B cell (primary cell): ENCODE data around the gene LRRC36. TPM values are rescaled to one million over a fixed set of nuclear protein-coding genes. Genes with fewer than 3 reads are reported as not detected.

Source experiments
- ATAC-seq: fragments of 200-7000 bp; cut with Tn5 transposase; one replicate; pipeline ENCODE4 v1.10.0; 2021; ENCODE audit warnings: low read depth, mild to moderate bottlenecking, moderate number of reproducible peaks, moderate library complexity
- CTCF ChIA-PET: fragments of 350-600 bp; sonication (Branson Sonifier 250); formaldehyde crosslinking; loops from one replicate; lab custom pipeline; 2021; ENCODE audit warnings: antibody characterized with exemption, inconsistent platforms; lab: Charles Lee
- POLR2A ChIA-PET: fragments of 350-600 bp; sonication (Branson Sonifier 250); formaldehyde crosslinking; loops from one replicate; lab custom pipeline; 2021; ENCODE audit warnings: antibody characterized with exemption; lab: Charles Lee
- DNase-seq: peaks from one replicate; pipeline ENCODE4 v3.0.0; 2013
- H2AFZ ChIP-seq: 2 replicates; pipeline ENCODE4 v1.6.1; 2012; ENCODE audit warnings: mild to moderate bottlenecking, low read depth, low read length; ENCODE audit not compliant: insufficient read depth, poor library complexity, severe bottlenecking
- H3K27ac ChIP-seq, 2 donors: 1 replicate in 1 of 2; 2 replicates in 1 of 2; pipeline ENCODE4 v1.5.1; 2012 to 2013; ENCODE audit warnings: low read length in 2 of 2, mild to moderate bottlenecking in 2 of 2, moderate library complexity in 1 of 2
- H3K27me3 ChIP-seq, 4 experiments: fragments of 200-600 bp in 1 of 4; sonication (generic) in 1 of 4; replicated peaks in 1 of 4; 1 replicate in 2 of 4; 2 replicates in 2 of 4; pipeline versions ENCODE4 v1.6.1 to v1.7.0; 2013 to 2016; ENCODE audit warnings: low read length in 3 of 4, mild to moderate bottlenecking in 2 of 4, mixed read lengths in 1 of 4, moderate library complexity in 1 of 4; ENCODE audit not compliant: insufficient read depth in 4 of 4, control insufficient read depth in 3 of 4; ENCODE audit errors: control extremely low read depth in 1 of 4
- H3K36me3 ChIP-seq, 2 experiments: replicated peaks in 1 of 2; 1 replicate in 1 of 2; 2 replicates in 1 of 2; pipeline versions ENCODE4 v1.6.1 to v1.7.1; 2013; ENCODE audit warnings: low read length in 1 of 2; ENCODE audit not compliant: insufficient read depth in 2 of 2, control insufficient read depth in 1 of 2; ENCODE audit errors: control extremely low read depth in 1 of 2, extremely low read depth in 1 of 2
- H3K4me1 ChIP-seq, 2 donors: fragments of 200-600 bp in 1 of 2; sonication (generic) in 1 of 2; 1 replicate in 1 of 2; 2 replicates in 1 of 2; pipeline versions ENCODE4 v1.5.1 to v1.6.1; 2013 to 2017; ENCODE audit warnings: low read length in 2 of 2; ENCODE audit not compliant: control insufficient read depth in 2 of 2, insufficient read depth in 2 of 2
- H3K4me2 ChIP-seq: replicated peaks from 2 replicates; pipeline ENCODE3; 2012; ENCODE audit warnings: mild to moderate bottlenecking, low read depth, low read length; ENCODE audit not compliant: poor library complexity, severe bottlenecking
- H3K4me3 ChIP-seq, 5 experiments: fragments of 200-600 bp in 1 of 5; sonication (generic) in 1 of 5; 1 replicate in 3 of 5; 2 replicates in 2 of 5; pipeline versions ENCODE4 v1.5.1 to v1.7.0; 2011 to 2016; ENCODE audit warnings: low read length in 4 of 5, mild to moderate bottlenecking in 4 of 5, low read depth in 2 of 5, control low read depth in 1 of 5, moderate library complexity in 1 of 5; ENCODE audit not compliant: insufficient read depth in 1 of 5; ENCODE audit errors: control extremely low read depth in 1 of 5, extremely low read depth in 1 of 5
- H3K79me2 ChIP-seq: fragments of 200-600 bp; sonication (generic); one replicate; pipeline ENCODE4 v1.6.0; 2016; ENCODE audit warnings: low read length; ENCODE audit not compliant: control insufficient read depth, insufficient read depth
- H3K9ac ChIP-seq: fragments of 200-600 bp; sonication (generic); 2 replicates; pipeline ENCODE4 v1.6.1; 2017; ENCODE audit warnings: mild to moderate bottlenecking, low read length, moderate library complexity
- H3K9me3 ChIP-seq, 3 donors: one replicate each; pipeline versions ENCODE4 v1.6.1 to v1.7.1; 2013; ENCODE audit warnings: low read length in 2 of 3; ENCODE audit not compliant: control insufficient read depth in 2 of 3, insufficient read depth in 1 of 3; ENCODE audit errors: control extremely low read depth in 1 of 3
- H4K20me1 ChIP-seq: 2 replicates; pipeline ENCODE4 v1.6.0; 2012; ENCODE audit warnings: mild to moderate bottlenecking, low read length; ENCODE audit not compliant: insufficient read depth, control insufficient read depth, poor library complexity, severe bottlenecking
- H3K27ac Mint-ChIP-seq: one replicate; pipeline ENCODE4 v1.8.0; 2021; ENCODE audit warnings: mixed read lengths
- H3K27me3 Mint-ChIP-seq: one replicate; pipeline ENCODE4 v1.8.0; 2021; ENCODE audit warnings: mixed read lengths
- H3K4me1 Mint-ChIP-seq: one replicate; pipeline ENCODE4 v1.8.0; 2021; ENCODE audit warnings: mixed read lengths
- H3K4me3 Mint-ChIP-seq: one replicate; pipeline ENCODE4 v1.8.0; 2021; ENCODE audit warnings: mixed read lengths
- H3K9me3 Mint-ChIP-seq: one replicate; pipeline ENCODE4 v1.8.0; 2022; ENCODE audit warnings: mixed read lengths; ENCODE audit not compliant: insufficient read depth
- EZH2 ChIP-seq: IDR thresholded peaks from 2 replicates; pipeline ENCODE4 v1.6.1; 2012; ENCODE audit warnings: borderline replicate concordance, low read depth, mild to moderate bottlenecking, moderate library complexity, low read length; ENCODE audit not compliant: insufficient read depth, poor library complexity, severe bottlenecking
- WGBS: methylation state at CpG from one replicate; pipeline ENCODE4 v1.1.5; 2013; ENCODE audit warnings: missing lambda C conversion rate; ENCODE audit not compliant: insufficient coverage; 5-methylcytosine and 5-hydroxymethylcytosine counted together
- intact Hi-C: fragments of 100-400 bp; cut with micrococcal nuclease; formaldehyde crosslinking; loops from one replicate; pipeline ENCODE4 v1.10.0; 2022
- polyA plus RNA-seq: library from polyadenylated mRNA; depleted of rRNA; stranded (reverse); fragments of >200 nt; gene quantifications from 2 replicates; pipeline ENCODE4 v1.2.3, GENCODE V29; 2012
- total RNA-seq, 2 donors: library from RNA; stranded (reverse); fragments of 120-200 nt in 1 of 2; gene quantifications; 1 replicate in 1 of 2; 2 replicates in 1 of 2; pipeline versions ENCODE4 v1.2.3 to v1.2.4, GENCODE V29; 2013 to 2022
- TF ChIP-seq, protein P1 (sequence below): fragments of 200-600 bp; IDR thresholded peaks from one replicate; pipeline ENCODE4 v1.8.0; 2022; ENCODE audit warnings: antibody characterized with exemption, mild to moderate bottlenecking

The LRRC36 gene
- total and polyA plus RNA-seq, 2 donors (not counting 1 experiment from before 2014, with no cell fraction given), result 0.98 TPM; not detected in 1

DNA sequence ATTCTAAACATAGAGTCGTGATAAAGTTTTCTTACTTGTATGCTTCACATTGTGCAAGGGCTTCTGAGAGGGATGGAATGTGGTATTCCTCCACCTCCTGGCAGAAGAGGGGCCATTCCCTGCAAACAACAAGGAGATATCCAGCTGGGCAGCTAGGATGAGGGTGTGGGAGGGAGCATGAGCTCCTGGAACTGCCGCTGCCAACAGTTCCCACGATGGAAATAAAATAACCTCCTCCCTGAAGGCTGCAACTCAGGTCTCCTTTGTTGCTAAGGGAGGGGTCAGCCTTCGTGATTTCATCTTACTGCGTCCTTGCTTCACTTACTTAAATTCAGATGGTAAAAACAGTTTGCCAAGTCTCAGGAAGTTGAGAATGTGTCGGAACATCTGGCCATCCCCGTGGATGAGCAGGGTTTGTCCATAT is 31.7 kb upstream of the LRRC36 start:
- Histone ChIP-seq H3K79me2 (no peaks in the 10 kb centered on the region), H3K9me3 (no peaks in the 10 kb centered on the region), H3K9ac (no peak overlapping the region), H3K4me2 (no peak overlapping the region), H3K4me1 (no peaks in the 10 kb centered on the region), H4K20me1 (no peaks in the 10 kb centered on the region), H3K27me3 (no peaks in the 10 kb centered on the region), H3K36me3 (no peaks in the 10 kb centered on the region), H3K4me3 (no peak overlapping the region), H2AFZ (no peak overlapping the region), H3K27ac (no peak overlapping the region)
- no peaks in the 10 kb centered on the region for H3K4me1 Mint-ChIP-seq
- H3K27me3 Mint-ChIP-seq, result no peaks in the 10 kb centered on the region
- H3K27ac Mint-ChIP-seq, result no peak overlapping the region
- no CpG with 5 or more reads among the region's 7 CpGs for WGBS
- H3K4me3 Mint-ChIP-seq, result no peak overlapping the region
- CTCF ChIA-PET, result no interaction called here
- ATAC-seq, result no peak
- TF ChIP-seq, protein P1, sequence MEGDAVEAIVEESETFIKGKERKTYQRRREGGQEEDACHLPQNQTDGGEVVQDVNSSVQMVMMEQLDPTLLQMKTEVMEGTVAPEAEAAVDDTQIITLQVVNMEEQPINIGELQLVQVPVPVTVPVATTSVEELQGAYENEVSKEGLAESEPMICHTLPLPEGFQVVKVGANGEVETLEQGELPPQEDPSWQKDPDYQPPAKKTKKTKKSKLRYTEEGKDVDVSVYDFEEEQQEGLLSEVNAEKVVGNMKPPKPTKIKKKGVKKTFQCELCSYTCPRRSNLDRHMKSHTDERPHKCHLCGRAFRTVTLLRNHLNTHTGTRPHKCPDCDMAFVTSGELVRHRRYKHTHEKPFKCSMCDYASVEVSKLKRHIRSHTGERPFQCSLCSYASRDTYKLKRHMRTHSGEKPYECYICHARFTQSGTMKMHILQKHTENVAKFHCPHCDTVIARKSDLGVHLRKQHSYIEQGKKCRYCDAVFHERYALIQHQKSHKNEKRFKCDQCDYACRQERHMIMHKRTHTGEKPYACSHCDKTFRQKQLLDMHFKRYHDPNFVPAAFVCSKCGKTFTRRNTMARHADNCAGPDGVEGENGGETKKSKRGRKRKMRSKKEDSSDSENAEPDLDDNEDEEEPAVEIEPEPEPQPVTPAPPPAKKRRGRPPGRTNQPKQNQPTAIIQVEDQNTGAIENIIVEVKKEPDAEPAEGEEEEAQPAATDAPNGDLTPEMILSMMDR, result no peak
- no peak for TF ChIP-seq EZH2
- DNase-seq, result no peak
- intact Hi-C loops, result no loop called here
- POLR2A ChIA-PET, result no interaction called here
- no peaks in the 10 kb centered on the region for H3K9me3 Mint-ChIP-seq

DNA sequence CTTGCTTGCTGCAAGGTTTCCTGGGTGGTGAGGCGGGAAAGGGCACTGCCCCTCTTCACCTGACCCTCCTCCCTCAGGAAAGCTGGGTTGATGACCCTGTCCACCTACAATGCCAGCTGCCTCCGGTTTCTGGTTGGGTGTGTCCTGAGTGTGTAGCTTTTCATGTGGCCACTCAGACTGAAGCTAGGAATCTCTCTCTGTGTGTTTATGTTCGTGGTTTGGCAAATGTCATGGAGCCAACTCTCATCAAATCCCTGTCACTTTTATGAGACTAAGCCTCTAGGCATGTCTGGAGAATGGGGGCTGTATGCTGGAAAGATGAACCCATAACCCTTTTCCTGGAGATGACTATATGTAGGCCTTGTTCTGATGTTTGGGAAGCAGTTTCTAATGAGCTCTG is 30.2 kb upstream of the LRRC36 start:
- Histone ChIP-seq H3K27me3 (no peaks in the 10 kb centered on the region), H3K9me3 (no peaks in the 10 kb centered on the region), H3K79me2 (no peaks in the 10 kb centered on the region), H3K27ac (no peak overlapping the region), H3K4me2 (no peak overlapping the region), H3K4me3 (no peak overlapping the region), H3K4me1 (no peaks in the 10 kb centered on the region), H4K20me1 (no peaks in the 10 kb centered on the region), H3K9ac (no peak overlapping the region), H3K36me3 (no peaks in the 10 kb centered on the region), H2AFZ (no peak overlapping the region)
- 80% methylated on average over 1 of the region's 3 CpGs for WGBS
- DNase-seq, result no peak
- Mint-ChIP-seq H3K4me1 (no peaks in the 10 kb centered on the region), H3K27me3 (no peaks in the 10 kb centered on the region), H3K4me3 (no peak overlapping the region), H3K27ac (no peak overlapping the region), H3K9me3 (no peaks in the 10 kb centered on the region)
- no peak for ATAC-seq
- POLR2A ChIA-PET, result no interaction called here
- intact Hi-C loops, result no loop called here
- CTCF ChIA-PET, result no interaction called here
- TF ChIP-seq, protein P1, result no peak
- TF ChIP-seq EZH2, result no peak
